ENCODE results near the gene ABCA4. TPM values are rescaled to one million over a fixed set of nuclear protein-coding genes. Genes with fewer than 3 reads are reported as not detected.
"Not testable (repeated sequence)": the region's sequence is repeated elsewhere in the genome, so short reads cannot be mapped to it uniquely, and the experiment has no call there.

The ABCA4 gene
- 60.8 and 487 TPM in 2 replicates for total RNA-seq

GRCh38 chr1:94120991-94121390, at the start of gene ABCA4:
Gene ABCA4 (minus strand): TSS chr1:94121148. CDS start chr1:94121045, 103 bp downstream.
- DNase-seq (ENCODE audit: low read depth in 2 of 2): no peak

GRCh38 chr1:94169126-94169525, 48.2 kb upstream of the ABCA4 start:
- no peak for DNase-seq (ENCODE audit: low read depth in 2 of 2)

GRCh38 chr1:94165843-94166242, 44.9 kb upstream of the ABCA4 start:
- peak in 1 of 2 donors; percentile 25 for DNase-seq (ENCODE audit: low read depth in 2 of 2)

- DNase-seq (ENCODE audit: low read depth in 2 of 2): not testable (repeated sequence)
Measured at GRCh38 chr1:94164885-94165284, 43.9 kb upstream of the ABCA4 start.

GRCh38 chr1:94164121-94164520, 43.2 kb upstream of the ABCA4 start:
- not testable (repeated sequence) for DNase-seq (ENCODE audit: low read depth in 2 of 2)

- DNase-seq (ENCODE audit: low read depth in 2 of 2): not testable (repeated sequence)
Measured at GRCh38 chr1:94163249-94163648, 42.3 kb upstream of the ABCA4 start.

- peak; percentile 82 to 93 for DNase-seq (ENCODE audit: low read depth in 2 of 2)
Measured at GRCh38 chr1:94160811-94161210, 39.9 kb upstream of the ABCA4 start.

GRCh38 chr1:94156096-94156625, 35.2 kb upstream of the ABCA4 start:
- no peak for DNase-seq (ENCODE audit: low read depth in 2 of 2)

- peak; percentile 45 to 48 for DNase-seq (ENCODE audit: low read depth in 2 of 2)
Measured at GRCh38 chr1:94154989-94155388, 34.0 kb upstream of the ABCA4 start.

- DNase-seq (ENCODE audit: low read depth in 2 of 2): no peak
Measured at GRCh38 chr1:94153133-94153532, 32.2 kb upstream of the ABCA4 start.

GRCh38 chr1:94149166-94149565, 28.2 kb upstream of the ABCA4 start:
- not testable (repeated sequence) for DNase-seq (ENCODE audit: low read depth in 2 of 2)

- no peak for DNase-seq (ENCODE audit: low read depth in 2 of 2)
Measured at GRCh38 chr1:94146273-94146672, 25.3 kb upstream of the ABCA4 start.

- DNase-seq (ENCODE audit: low read depth in 2 of 2): no peak
Measured at GRCh38 chr1:94144836-94145235, 23.9 kb upstream of the ABCA4 start.

GRCh38 chr1:94143809-94144176, 22.8 kb upstream of the ABCA4 start:
- no peak for DNase-seq (ENCODE audit: low read depth in 2 of 2)

- DNase-seq (ENCODE audit: low read depth in 2 of 2): peak in 1 of 2 donors; percentile 49
Measured at GRCh38 chr1:94143173-94143808, 22.3 kb upstream of the ABCA4 start.

- DNase-seq (ENCODE audit: low read depth in 2 of 2): peak; percentile 34 to 40
Measured at GRCh38 chr1:94142583-94142982, 21.6 kb upstream of the ABCA4 start.

- DNase-seq (ENCODE audit: low read depth in 2 of 2): peak; percentile 94 to 99
Measured at GRCh38 chr1:94142022-94142421, 21.1 kb upstream of the ABCA4 start.

- no peak for DNase-seq (ENCODE audit: low read depth in 2 of 2)
Measured at GRCh38 chr1:94132111-94132510, 11.2 kb upstream of the ABCA4 start.

- peak; percentile 45 to 73 for DNase-seq (ENCODE audit: low read depth in 2 of 2)
Measured at GRCh38 chr1:94130851-94131595, 10.1 kb upstream of the ABCA4 start.

- peak; percentile 56 to 82 for DNase-seq (ENCODE audit: low read depth in 2 of 2)
Measured at GRCh38 chr1:94126651-94127050, 5.7 kb upstream of the ABCA4 start.

- no peak for DNase-seq (ENCODE audit: low read depth in 2 of 2)
Measured at GRCh38 chr1:94125551-94126514, 4.9 kb upstream of the ABCA4 start.

GRCh38 chr1:94124538-94124937, 3.6 kb upstream of the ABCA4 start:
- DNase-seq (ENCODE audit: low read depth in 2 of 2): peak; percentile 11 to 87
